Caco-2 (cell line): ENCODE results near the gene NRAS. TPM values are rescaled to one million over a fixed set of nuclear protein-coding genes. Genes with fewer than 3 reads are reported as not detected.

Experiments used
- BruUV-seq: library from RNA; stranded (reverse); fragments of 400-500 nt; replicated peaks from 2 replicates; lab custom pipeline; 2021; lab: Mats Ljungman, UMichigan
- CTCF ChIA-PET: fragments of 300-600 bp; sonication (Branson Sonifier 250); formaldehyde crosslinking; loops from one replicate; lab custom pipeline; 2022; ENCODE audit warnings: antibody characterized with exemption; lab: Charles Lee
- POLR2A ChIA-PET: fragments of 300-600 bp; sonication (Branson Sonifier 250); formaldehyde crosslinking; loops from one replicate; lab custom pipeline; 2022; ENCODE audit warnings: antibody characterized with exemption; lab: Charles Lee
- DNase-seq, 2 experiments: peaks; one replicate each; pipeline versions ENCODE4 v3.0.0 to v3.0.0-alpha.2; 2020 to 2022
- H3K27me3 ChIP-seq: replicated peaks from 2 replicates; pipeline ENCODE4 v1.6.0; 2011; ENCODE audit warnings: low read length; ENCODE audit not compliant: control insufficient read depth, insufficient read depth
- H3K36me3 ChIP-seq: 2 replicates; pipeline ENCODE4 v1.5.1; 2011; ENCODE audit warnings: low read length; ENCODE audit not compliant: control insufficient read depth, insufficient read depth
- H3K4me1 ChIP-seq: fragments of 250-450 bp; sonication (Bioruptor Pico); 2 replicates; pipeline ENCODE4 v1.5.1; 2020; ENCODE audit warnings: mild to moderate bottlenecking
- H3K4me3 ChIP-seq: 2 replicates; pipeline ENCODE4 v1.5.1; 2011; ENCODE audit warnings: low read depth, mild to moderate bottlenecking, control low read depth, low read length
- H3K9me3 ChIP-seq: fragments of 250-450 bp; sonication (Bioruptor Pico); 2 replicates; pipeline ENCODE4 v1.5.1; 2020; ENCODE audit warnings: mild to moderate bottlenecking, moderate library complexity
- H3K27ac Mint-ChIP-seq: one replicate; pipeline ENCODE4 v1.8.0; 2022; ENCODE audit warnings: mixed read lengths; ENCODE audit not compliant: unreplicated experiment
- H3K27me3 Mint-ChIP-seq: one replicate; pipeline ENCODE4 v1.8.0; 2022; ENCODE audit warnings: mixed read lengths; ENCODE audit not compliant: insufficient read depth, unreplicated experiment
- H3K36me3 Mint-ChIP-seq: one replicate; pipeline ENCODE4 v1.8.0; 2022; ENCODE audit warnings: mild to moderate bottlenecking, mixed read lengths; ENCODE audit not compliant: insufficient read depth, unreplicated experiment
- H3K4me1 Mint-ChIP-seq: one replicate; pipeline ENCODE4 v1.8.0; 2022; ENCODE audit warnings: low read depth, mixed read lengths; ENCODE audit not compliant: unreplicated experiment
- H3K4me3 Mint-ChIP-seq: one replicate; pipeline ENCODE4 v1.8.0; 2022; ENCODE audit warnings: mild to moderate bottlenecking, moderate library complexity, mixed read lengths; ENCODE audit not compliant: unreplicated experiment
- H3K9me3 Mint-ChIP-seq: one replicate; pipeline ENCODE4 v1.8.0; 2022; ENCODE audit warnings: mixed read lengths; ENCODE audit not compliant: unreplicated experiment
- intact Hi-C: fragments of 100-400 bp; cut with micrococcal nuclease; formaldehyde crosslinking; loops from one replicate; pipeline ENCODE4 v1.10.0; 2022; ENCODE audit not compliant: unreplicated experiment
- total RNA-seq: library from RNA; stranded (reverse); gene quantifications from 2 replicates; pipeline ENCODE4 v1.2.3, GENCODE V29; 2022
- TF ChIP-seq, protein P1 (sequence below), 2 experiments: fragments of 200-600 bp in 1 of 2; IDR thresholded peaks; 1 replicate in 1 of 2; 2 replicates in 1 of 2; pipeline versions ENCODE4 v1.5.1 to v1.8.0; 2011 to 2022; ENCODE audit warnings: antibody characterized with exemption in 1 of 2, control low read depth in 1 of 2, inconsistent platforms in 1 of 2, low read depth in 1 of 2, low read length in 1 of 2, mild to moderate bottlenecking in 1 of 2, moderate library complexity in 1 of 2; ENCODE audit not compliant: insufficient read depth in 1 of 2, severe bottlenecking in 1 of 2, unreplicated experiment in 1 of 2

Gene NRAS
- total RNA-seq, 1 experiment from 2014 or later, result 39.9 TPM

DNA sequence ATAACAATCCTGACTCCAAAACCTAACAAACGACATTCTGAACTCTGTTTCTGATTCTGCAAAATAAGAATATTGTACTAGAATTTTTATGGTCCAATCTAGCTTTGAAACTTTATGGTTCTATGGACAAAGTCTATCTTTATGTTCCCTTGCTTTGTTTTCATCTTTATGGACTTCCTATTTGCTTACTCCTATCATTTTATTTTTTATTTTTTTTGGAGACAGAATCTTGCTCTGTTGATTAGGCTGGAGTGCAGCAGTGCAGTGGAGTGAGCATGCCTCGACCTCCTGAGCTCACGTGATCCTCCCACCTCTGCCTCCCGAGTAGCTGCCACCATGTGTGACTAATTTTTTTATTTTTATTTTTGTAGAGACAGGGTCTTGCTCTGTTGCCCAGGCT lies 3.6 kb downstream of the NRAS start:
- no peaks in the 10 kb centered on the region for H3K27me3 Mint-ChIP-seq
- ChIA-PET POLR2A (no interaction called here), CTCF (no interaction called here)
- H3K36me3 Mint-ChIP-seq, result peaks cover 43% of the 10 kb centered on the region
- H3K27ac Mint-ChIP-seq, result no peak overlapping the region
- intact Hi-C loops, result no loop called here
- Histone ChIP-seq H3K4me3 (no peak overlapping the region), H3K36me3 (no peaks in the 10 kb centered on the region), H3K9me3 (no peaks in the 10 kb centered on the region), H3K4me1 (peaks cover 4% of the 10 kb centered on the region; the same call in 1 of the 2 replicates), H3K27me3 (no peaks in the 10 kb centered on the region)
- TF ChIP-seq, protein P1, sequence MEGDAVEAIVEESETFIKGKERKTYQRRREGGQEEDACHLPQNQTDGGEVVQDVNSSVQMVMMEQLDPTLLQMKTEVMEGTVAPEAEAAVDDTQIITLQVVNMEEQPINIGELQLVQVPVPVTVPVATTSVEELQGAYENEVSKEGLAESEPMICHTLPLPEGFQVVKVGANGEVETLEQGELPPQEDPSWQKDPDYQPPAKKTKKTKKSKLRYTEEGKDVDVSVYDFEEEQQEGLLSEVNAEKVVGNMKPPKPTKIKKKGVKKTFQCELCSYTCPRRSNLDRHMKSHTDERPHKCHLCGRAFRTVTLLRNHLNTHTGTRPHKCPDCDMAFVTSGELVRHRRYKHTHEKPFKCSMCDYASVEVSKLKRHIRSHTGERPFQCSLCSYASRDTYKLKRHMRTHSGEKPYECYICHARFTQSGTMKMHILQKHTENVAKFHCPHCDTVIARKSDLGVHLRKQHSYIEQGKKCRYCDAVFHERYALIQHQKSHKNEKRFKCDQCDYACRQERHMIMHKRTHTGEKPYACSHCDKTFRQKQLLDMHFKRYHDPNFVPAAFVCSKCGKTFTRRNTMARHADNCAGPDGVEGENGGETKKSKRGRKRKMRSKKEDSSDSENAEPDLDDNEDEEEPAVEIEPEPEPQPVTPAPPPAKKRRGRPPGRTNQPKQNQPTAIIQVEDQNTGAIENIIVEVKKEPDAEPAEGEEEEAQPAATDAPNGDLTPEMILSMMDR (IDR thresholded peaks at IDR 0.05; ENCODE audit: insufficient read depth in 1 of 2, low read depth in 1 of 2, low read length in 1 of 2, severe bottlenecking in 1 of 2, unreplicated experiment in 1 of 2), result no peak
- no peak overlapping the region for H3K4me3 Mint-ChIP-seq
- H3K9me3 Mint-ChIP-seq, result no peaks in the 10 kb centered on the region
- no TSS peak for BruUV-seq
- no peak for DNase-seq
- H3K4me1 Mint-ChIP-seq, result no peaks in the 10 kb centered on the region

GRCh38 chr1:114710360-114710759 lies 6.2 kb downstream of the NRAS start:
- DNase-seq, result no peak
- H3K4me1 ChIP-seq, result peaks cover under 1% of the 10 kb centered on the region; the same call in 1 of the 2 replicates
- H3K36me3 Mint-ChIP-seq, result peaks cover 38% of the 10 kb centered on the region
- CTCF ChIA-PET, result no interaction called here
- no peak overlapping the region for H3K4me3 Mint-ChIP-seq
- H3K4me1 Mint-ChIP-seq, result no peaks in the 10 kb centered on the region
- no peaks in the 10 kb centered on the region for H3K36me3 ChIP-seq
- TF ChIP-seq, protein P1 (IDR thresholded peaks at IDR 0.05; ENCODE audit: insufficient read depth in 1 of 2, low read depth in 1 of 2, low read length in 1 of 2, severe bottlenecking in 1 of 2, unreplicated experiment in 1 of 2), result no peak
- H3K4me3 ChIP-seq, result no peak overlapping the region
- POLR2A ChIA-PET, result no interaction called here
- H3K9me3 Mint-ChIP-seq, result no peaks in the 10 kb centered on the region
- H3K27ac Mint-ChIP-seq, result no peak overlapping the region
- no TSS peak for BruUV-seq
- H3K27me3 Mint-ChIP-seq, result no peaks in the 10 kb centered on the region
- H3K9me3 ChIP-seq, result no peaks in the 10 kb centered on the region
- no peaks in the 10 kb centered on the region for H3K27me3 ChIP-seq
- intact Hi-C loops, result no loop called here

DNA sequence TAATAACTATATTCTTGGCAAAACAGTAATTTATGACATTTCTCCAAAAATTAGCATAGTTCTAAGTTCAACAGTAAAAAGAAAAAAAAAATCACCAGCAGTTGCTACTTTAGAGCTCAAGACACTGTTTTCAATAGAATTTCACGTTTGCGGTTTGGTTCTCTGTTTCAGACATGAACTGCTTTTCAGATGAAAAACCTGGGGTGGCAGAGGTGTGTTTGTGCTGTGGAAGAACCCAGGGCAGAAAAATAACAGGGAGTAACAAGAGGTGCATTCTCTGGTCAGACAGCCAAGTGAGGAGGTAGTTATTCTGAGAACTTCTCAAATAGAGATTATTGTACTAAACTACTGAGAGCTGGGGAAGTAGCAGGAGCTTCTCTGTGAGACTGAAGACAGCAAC lies 9.0 kb downstream of the NRAS start:
- H3K36me3 Mint-ChIP-seq, result peaks cover 32% of the 10 kb centered on the region
- H3K36me3 ChIP-seq, result no peaks in the 10 kb centered on the region
- no peak overlapping the region for H3K27ac Mint-ChIP-seq

More for the DNA sequence above, 9.0 kb downstream of the NRAS start:
- Histone ChIP-seq H3K4me3 (no peak overlapping the region), H3K9me3 (no peaks in the 10 kb centered on the region), H3K4me1 (no peaks in the 10 kb centered on the region), H3K27me3 (no peaks in the 10 kb centered on the region)
- no TSS peak for BruUV-seq
- Mint-ChIP-seq H3K4me1 (no peaks in the 10 kb centered on the region), H3K27me3 (no peaks in the 10 kb centered on the region), H3K4me3 (no peak overlapping the region), H3K9me3 (no peaks in the 10 kb centered on the region)
- CTCF ChIA-PET, result no interaction called here
- TF ChIP-seq, protein P1 (IDR thresholded peaks at IDR 0.05; ENCODE audit: insufficient read depth in 1 of 2, low read depth in 1 of 2, low read length in 1 of 2, severe bottlenecking in 1 of 2, unreplicated experiment in 1 of 2), result no peak
- DNase-seq, result no peak
- intact Hi-C loops, result no loop called here
- POLR2A ChIA-PET, result interaction anchor here (0.7 kb wide), 1 partner anchor 10 kb away, joined by 5 read pairs; no protein-coding TSS in a partner anchor
